Stimulated activated CD4-positive, alpha-beta T cell treated with anti-CD3 and anti-CD28 coated beads, Interleukin-1b, Interleukin-23, amount 100 ng/mL, for 1 hour (primary cell): Measurements from ENCODE around the gene TMEM39A.

ENCODE experiments used
- DNase-seq, 2 donors: peaks; one replicate each; pipeline ENCODE4 v3.0.0-alpha.2; 2020; ENCODE audit warnings: low read depth in 2 of 2

The TMEM39A gene

DNA sequence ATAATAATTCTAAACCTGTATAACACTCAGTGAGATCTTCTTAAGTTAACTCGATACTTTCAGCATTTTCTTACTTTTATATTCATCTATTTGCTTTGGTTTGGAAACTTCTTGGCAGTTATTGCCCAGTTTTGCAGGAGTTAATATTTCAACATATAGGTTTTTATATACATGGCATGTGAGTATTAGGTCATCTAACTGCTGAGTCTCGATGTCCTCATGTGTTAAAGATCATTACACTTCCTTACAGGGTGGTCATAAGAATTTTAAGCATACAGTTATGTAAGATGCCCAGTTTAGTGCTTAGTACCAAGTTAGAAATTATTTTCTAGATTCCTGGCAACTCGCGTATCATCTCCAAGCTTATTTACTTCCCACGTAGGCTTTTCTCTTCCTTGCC lies 62.9 kb downstream of the TMEM39A start:
- DNase-seq = no peak

DNA sequence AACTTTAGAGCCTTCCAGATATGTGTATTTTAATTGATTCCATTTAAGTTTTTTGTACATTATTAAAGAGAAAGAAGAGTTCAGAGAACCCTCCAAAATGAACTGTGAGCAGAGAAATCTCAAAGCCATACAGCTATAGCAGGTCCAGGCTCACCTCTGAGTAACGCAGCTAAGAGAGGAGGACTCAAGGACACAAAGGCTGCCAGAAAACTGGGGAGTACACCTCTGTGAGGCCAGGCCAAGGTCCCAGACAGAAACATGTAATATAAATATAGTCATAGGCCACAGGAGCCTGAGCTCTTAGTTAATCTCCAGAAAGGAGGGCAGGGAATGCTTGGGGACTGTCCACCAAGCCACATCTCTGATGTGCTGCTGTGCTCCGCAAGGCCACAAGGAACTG lies 66.5 kb downstream of the TMEM39A start:
- DNase-seq = no peak

DNA sequence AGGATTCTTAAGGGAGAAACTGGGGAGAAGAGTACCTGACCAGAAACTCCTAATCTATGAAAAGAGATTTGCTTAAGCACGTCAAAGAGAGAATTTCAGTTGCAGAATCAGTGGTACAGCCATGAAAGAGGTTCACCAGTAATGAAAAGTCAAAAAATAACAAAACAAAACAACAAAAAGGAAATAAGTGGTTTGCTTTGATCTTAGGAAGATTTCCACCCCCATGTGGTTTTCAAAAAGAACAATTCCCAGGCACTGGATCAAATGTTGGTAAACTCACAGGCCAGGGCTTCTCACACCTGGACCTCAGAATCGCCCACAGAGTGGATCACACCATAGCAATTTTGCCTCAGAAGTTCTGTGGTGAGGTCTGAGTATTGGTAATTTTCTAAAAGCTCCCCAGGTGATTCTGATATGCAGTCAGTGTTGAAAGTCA lies 67.5 kb downstream of the TMEM39A start:
- DNase-seq = no peak

DNA sequence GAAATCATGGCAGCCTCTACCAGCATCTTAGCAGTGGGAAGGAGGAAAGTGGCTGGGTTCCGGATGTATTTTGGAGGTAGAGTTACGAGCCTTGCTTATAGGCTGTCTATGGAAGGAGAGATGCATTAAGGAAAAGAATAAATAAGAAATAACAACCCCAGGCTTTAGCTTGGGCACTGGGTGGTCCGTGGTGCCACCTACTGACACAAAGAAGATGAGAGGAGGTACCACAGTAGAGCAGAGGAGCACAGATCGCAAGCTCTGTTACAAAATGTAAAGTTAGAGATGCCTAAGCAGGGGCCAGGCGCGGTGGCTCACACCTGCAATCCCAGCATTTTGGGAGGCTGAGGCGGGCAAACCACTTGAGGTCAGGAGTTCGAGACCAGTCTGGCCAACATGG lies 74.8 kb downstream of the TMEM39A start:
- DNase-seq = no peak

DNA sequence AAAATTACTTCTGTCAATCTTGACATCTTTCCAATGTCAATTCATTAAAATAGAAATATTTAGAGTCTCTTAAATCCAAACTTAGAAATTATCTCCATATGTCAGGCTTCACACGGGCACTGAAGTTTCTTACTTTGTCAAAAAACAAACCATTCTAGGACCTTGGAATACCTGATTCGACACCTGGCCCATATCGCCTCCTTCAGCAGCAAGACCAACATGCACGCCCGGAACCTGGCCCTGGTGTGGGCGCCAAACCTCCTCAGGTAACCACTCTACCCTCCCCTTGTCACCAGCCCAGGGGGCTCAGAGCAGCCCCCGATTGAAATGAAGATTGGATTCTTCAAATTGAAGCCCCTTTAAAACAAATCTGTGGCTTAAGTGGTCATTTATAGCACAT lies 81.3 kb downstream of the TMEM39A start:
- no peak for DNase-seq

- DNase-seq = no peak
Observed at GRCh38 chr3:119380697-119381096, 82.7 kb downstream of the TMEM39A start.
